RWPE1 (cell line): ENCODE measurements around the gene PPA1.

ENCODE experiments used
- CTCF ChIA-PET: fragments of 350-600 bp; sonication (Branson Sonifier 250); formaldehyde crosslinking; extraction: SDS; loops from one replicate; lab custom pipeline; 2021; lab: Yijun Ruan, JAX
- POLR2A ChIA-PET: fragments of 400-600 bp; formaldehyde crosslinking; extraction: SDS; loops from one replicate; lab custom pipeline; 2020; ENCODE audit warnings: antibody characterized with exemption; ENCODE audit not compliant: low non-redundant PET; lab: Yijun Ruan, JAX
- DNase-seq: peaks from one replicate; pipeline ENCODE4 v3.0.0; 2012; ENCODE audit warnings: low spot score
- H3K27ac ChIP-seq: fragments of 450-650 bp; 2 replicates; pipeline ENCODE4 v1.5.1; 2017
- CTCF ChIP-seq: fragments of 450-650 bp; conservative IDR thresholded peaks from 2 replicates; pipeline ENCODE4 v1.5.1; 2017; ENCODE audit warnings: low read depth, mild to moderate bottlenecking

PPA1 gene

DNA sequence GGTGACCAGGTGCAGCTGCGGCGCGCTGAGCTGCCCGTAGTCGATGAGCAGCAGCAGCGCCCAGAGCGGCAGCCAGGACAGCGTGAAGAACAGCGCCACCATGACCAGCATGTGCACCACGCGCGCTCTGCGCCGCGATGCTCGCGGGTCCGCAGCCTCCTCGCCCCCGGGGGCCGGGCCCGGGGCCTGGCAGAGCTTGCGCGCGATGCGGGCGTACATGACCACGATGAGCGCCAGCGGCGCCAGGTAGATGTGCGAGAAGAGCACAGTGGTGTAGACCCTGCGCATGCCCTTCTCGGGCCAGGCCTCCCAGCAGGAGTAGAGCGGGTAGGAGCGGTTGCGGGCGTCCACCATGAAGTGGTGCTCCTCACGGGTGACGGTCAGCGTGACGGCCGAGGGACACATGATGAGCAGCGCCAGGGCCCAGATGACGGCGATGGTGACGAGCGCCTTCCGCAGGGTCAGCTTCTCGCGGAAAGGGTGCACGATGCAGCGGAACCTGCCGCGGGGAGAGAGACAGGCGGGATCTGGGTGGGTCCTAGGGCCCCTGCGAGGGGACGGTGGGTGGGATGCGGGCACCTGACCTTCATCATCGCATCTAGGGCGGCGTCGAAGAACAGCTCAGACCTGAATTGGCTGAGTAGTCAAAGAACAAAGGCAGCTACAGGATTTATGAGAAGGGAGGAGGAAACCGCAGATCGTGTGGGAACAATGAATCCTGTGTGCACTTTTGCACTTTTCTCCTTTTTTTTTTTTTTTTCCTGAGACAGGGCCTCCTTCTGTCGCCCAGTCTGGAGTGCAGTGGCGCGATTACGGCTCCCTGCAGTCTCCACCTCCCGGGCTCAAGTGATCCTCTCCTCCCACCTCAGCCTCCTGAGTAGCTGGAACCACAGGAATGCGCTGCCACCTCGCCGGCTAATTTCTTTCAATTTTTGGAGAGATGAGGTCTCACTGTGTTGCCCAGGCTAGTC, 22.4 kb upstream of the PPA1 start:
- TF ChIP-seq CTCF: no peak
- ChIA-PET CTCF (interaction anchor here (0.6 to 1.1 kb wide), 3 partner anchors 10 to 358 kb away, joined by 3 to 8 read pairs (median 6); no protein-coding TSS in a partner anchor), POLR2A (no interaction called here)
- no peak overlapping the region for H3K27ac ChIP-seq
- peak; percentile 76 for DNase-seq

DNA sequence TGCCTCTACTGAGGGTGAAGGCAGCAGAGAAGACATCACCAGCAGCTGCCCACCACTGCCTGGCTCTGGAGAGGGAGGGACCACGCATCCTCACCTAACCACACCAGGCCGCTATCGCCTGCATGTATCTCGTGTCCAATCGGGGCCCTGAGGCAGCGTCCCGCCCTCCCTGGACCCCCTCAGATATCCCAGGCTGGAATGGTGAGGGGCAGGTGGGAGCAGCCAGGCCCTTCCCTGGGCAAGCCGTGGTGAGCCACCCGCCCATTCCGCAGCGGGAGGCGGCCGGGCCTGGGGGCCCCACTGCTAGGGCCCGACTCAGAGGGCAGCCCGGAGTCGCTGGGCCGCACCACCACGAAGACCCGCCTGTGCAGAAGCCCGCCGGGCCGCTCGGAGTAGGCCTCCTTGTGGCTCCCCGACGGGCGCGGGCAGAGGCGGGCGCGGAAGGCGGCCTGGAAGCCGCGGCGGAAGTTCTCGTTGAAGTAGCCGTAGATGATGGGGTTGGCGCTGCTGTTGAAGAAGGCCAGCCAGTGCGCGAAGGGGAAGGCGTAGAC, 21.6 kb upstream of the PPA1 start:
- DNase-seq: no peak
- ChIA-PET CTCF (no interaction called here), POLR2A (no interaction called here)
- no peak overlapping the region for H3K27ac ChIP-seq
- TF ChIP-seq CTCF: no peak

- no peak for DNase-seq
- no peak for TF ChIP-seq CTCF
- POLR2A ChIA-PET: no interaction called here
- CTCF ChIA-PET: interaction anchor here (1.2 kb wide), 1 partner anchor 11 kb away, joined by 4 read pairs; no protein-coding TSS in a partner anchor
- H3K27ac ChIP-seq: no peak overlapping the region
Measured at GRCh38 chr10:70253878-70254765, 20.9 kb upstream of the PPA1 start.

GRCh38 chr10:70250961-70251680, 17.9 kb upstream of the PPA1 start:
- no peak overlapping the region for H3K27ac ChIP-seq
- POLR2A ChIA-PET: no interaction called here
- CTCF ChIA-PET: interaction anchor here (0.6 kb wide), 1 partner anchor 50 kb away, joined by 3 read pairs; no protein-coding TSS in a partner anchor
- no peak for DNase-seq
- TF ChIP-seq CTCF: no peak

- DNase-seq: no peak
- CTCF ChIA-PET: interaction anchor here (0.7 kb wide), 1 partner anchor 130 kb away, joined by 3 read pairs; no protein-coding TSS in a partner anchor
- TF ChIP-seq CTCF: no peak
- no peak overlapping the region for H3K27ac ChIP-seq
- POLR2A ChIA-PET: no interaction called here
Measured at GRCh38 chr10:70247360-70247759, 14.1 kb upstream of the PPA1 start.
